ENCODE measurements around the gene STEAP2.

- TF ChIP-seq, protein P1, sequence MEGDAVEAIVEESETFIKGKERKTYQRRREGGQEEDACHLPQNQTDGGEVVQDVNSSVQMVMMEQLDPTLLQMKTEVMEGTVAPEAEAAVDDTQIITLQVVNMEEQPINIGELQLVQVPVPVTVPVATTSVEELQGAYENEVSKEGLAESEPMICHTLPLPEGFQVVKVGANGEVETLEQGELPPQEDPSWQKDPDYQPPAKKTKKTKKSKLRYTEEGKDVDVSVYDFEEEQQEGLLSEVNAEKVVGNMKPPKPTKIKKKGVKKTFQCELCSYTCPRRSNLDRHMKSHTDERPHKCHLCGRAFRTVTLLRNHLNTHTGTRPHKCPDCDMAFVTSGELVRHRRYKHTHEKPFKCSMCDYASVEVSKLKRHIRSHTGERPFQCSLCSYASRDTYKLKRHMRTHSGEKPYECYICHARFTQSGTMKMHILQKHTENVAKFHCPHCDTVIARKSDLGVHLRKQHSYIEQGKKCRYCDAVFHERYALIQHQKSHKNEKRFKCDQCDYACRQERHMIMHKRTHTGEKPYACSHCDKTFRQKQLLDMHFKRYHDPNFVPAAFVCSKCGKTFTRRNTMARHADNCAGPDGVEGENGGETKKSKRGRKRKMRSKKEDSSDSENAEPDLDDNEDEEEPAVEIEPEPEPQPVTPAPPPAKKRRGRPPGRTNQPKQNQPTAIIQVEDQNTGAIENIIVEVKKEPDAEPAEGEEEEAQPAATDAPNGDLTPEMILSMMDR (IDR thresholded peaks at IDR 0.05) = no peak
- TF ChIP-seq EP300 (IDR thresholded peaks at IDR 0.05) (no peak), POLR2AphosphoS5 (IDR thresholded peaks at IDR 0.05) (no peak)
Measured at GRCh38 chr7:90238583-90238982, 27.0 kb downstream of the STEAP2 start.
